HG02610 (cell line): ENCODE results near the gene BTG4.
A peak's percentile ranks its signal among the peaks of the same experiment; 100 is the strongest.

ENCODE experiments used
- ATAC-seq: cut with Tn5 transposase; IDR thresholded peaks from one replicate; pipeline ENCODE4 v1.9.1; 2021; ENCODE audit warnings: mild to moderate bottlenecking, moderate library complexity; ENCODE audit not compliant: unreplicated experiment

The BTG4 gene

GRCh38 chr11:111538407-111539114 is 26.4 kb upstream of the BTG4 start:
- no peak for ATAC-seq

DNA sequence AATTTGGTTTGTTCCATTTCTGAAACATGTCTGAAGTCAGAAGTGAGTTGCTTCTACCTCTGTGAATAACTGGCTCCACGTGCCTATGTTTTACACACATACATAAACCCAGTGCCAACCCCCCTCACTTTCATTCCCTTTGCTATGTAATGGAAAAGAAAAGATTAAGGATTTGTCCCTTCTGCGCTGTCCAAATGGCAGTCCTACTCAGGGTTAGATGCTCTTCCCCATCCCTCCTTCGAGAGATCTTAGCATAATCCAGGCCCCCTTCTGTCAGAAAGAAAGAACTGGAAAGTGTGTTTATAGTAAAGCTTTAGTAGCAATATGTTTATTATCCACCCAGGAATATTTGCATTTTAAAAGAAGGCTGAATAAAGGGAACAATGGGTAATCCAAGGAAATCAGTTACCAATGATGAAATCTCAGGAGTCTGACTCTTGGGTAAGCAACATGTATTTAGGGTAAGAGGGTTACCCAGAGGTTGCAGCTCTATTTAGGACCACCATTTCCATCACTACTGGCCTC is 25.2 kb upstream of the BTG4 start:
- ATAC-seq, result no peak

GRCh38 chr11:111535281-111535680 is 23.1 kb upstream of the BTG4 start:
- ATAC-seq, result no peak

DNA sequence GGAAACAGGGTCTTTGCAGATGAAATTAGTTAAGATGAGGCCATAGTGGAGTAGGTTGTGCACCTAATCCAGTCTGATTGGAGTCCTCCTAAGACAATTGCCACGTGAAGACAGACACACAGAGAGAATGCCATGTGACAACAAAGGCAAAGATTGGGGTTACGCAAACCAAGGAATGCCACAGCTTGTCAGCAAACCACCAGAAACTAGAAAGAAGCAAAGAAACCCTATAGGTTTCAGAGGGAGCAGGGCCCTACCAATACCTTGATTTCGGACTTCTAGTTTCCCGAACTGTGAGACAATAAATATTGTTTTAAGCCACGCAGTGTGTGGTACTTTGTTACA is 20.2 kb upstream of the BTG4 start:
- no peak for ATAC-seq

DNA sequence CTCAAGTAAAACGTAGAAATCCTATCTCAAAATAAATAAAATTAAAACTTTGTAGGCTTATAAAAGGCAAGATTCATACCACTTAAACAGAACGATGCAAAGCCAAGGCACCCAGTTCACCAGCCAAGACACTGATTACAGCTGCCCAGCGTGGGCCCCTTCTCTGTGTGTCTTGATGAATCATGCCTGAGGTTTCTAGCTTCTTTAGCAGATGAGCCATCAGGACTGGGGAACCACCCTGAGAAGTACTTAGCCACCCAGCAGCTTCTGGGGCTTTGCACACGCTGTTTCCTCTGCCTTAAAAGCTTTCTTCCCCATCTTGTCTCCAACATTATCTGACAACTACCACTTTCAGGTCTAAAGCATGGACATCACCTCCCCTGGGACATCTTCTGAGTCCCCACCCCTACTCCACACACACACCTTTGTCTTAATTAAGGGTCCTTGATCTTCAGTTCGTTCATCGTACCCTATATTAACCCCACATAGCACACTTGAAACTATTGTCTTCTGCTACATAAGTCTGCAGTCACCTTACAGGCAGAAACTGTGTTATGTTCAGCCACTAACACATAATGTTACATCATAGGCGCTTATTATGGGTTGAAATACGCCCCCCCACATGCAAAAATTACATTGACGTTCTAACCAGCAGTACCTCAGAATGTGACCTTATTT is 19.6 kb upstream of the BTG4 start:
- ATAC-seq, result peak; percentile 94

DNA sequence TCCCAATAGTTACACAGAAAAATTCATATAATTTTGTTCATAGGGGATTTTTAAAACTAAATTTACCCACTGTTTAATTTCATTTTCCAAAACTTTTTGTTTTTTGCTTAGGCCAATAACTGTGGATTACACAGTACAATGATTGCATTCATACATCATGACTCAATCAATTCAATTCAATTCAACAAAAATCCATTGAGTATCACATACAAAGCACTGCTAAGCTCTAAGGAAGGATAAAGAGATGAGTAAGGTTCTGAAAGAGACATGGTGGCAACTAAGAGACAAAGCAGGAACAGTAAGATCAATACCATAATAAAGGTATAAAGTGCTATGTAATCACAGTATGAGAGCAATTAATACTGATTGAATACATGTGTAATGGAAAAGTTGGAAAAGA is 18.9 kb upstream of the BTG4 start:
- no peak for ATAC-seq

- ATAC-seq, result no peak
Measured at GRCh38 chr11:111530091-111530490, 17.9 kb upstream of the BTG4 start.

DNA sequence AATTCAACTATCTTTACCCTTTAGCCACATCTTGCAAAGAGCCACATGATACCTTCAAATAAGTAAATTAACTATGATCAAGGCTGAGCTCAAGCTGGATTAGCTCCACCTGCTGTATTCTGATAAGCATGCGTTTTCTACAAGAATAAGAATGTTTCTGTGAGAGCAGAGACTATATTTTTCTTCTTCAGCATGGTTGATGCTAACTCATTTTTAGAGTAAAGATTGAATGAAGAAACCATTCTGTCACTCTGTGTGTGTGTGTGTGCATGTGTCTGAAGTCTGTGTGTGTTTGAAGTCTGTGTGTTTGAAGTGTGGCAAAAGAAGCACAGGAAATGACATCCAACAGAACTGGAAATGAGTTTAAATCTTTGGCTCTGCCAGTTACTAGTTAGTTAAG is 16.4 kb upstream of the BTG4 start:
- no peak for ATAC-seq

DNA sequence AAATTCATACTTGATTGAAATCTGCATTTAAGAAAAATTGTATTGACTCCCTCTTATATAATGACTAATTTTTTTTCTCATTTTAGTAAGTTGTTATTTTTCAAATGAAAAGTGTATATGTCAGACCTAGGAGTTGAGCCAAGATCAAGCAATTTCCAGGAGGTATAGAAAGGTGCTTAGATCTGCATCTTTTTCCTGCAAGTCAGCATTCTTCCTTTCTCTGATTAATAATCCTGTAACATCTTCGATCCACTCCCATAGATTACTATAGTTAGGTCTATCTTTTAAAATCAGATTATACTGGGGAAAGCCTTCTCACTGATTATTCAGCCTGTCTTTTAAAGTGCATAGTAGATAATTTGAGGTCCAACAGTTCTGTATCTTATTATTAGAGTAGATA is 15.1 kb upstream of the BTG4 start:
- no peak for ATAC-seq

DNA sequence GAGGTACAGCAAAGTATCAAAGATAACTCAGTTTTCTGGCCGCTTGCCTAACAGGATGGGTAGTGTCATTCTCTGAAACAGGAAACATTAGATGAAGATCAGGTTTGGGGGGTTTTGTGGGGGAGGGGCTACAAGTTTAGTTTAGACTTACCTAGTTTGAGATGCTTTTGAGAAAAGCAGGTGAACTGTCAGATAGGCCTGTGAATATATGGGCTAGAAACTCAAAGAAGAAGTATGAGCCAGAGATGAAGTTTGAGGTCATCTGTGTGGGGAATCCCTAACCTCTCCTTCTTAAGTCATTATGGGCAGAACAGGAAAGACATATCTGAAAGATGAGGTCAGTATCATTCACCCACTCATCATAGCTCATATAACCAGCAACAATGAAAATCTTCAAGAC is 14.3 kb upstream of the BTG4 start:
- peak; percentile 75 for ATAC-seq

DNA sequence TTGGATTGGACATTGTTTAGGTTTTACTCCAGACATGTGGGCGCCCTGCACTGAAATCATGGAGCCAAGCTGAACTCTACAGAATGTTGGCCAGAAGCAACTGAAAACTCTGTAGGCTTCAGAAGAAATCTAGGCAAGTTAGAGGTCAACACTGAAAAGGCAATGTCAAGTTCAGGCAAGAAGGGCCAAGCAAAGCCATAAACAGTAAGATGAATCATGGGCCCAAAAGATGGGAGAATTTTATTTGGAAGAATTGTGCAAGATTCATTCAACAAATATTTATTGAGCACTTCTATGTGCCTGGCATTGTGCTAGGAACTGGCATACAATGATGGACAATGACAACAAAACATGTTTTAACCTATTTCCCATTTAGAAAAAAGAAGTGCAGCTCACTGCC is 13.3 kb upstream of the BTG4 start:
- no peak for ATAC-seq

DNA sequence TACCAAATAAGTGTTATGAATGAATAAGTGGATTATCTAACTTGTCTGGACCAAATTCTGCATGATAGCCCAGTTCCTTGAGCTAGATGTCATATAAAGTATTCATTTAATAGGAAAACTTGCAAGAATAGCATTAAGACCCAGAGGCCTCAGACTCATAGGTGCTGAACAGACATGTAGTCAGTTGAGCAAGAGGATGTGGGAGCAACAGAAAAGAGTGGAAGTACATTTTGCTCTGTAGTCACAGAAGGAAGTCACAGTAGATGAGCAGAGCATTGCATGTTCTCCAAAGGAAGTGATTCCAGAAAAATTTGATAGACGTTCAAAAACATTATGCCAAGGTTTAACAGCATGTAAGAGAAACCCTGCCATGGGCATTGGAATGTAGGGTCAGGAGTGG is 11.9 kb upstream of the BTG4 start:
- no peak for ATAC-seq

DNA sequence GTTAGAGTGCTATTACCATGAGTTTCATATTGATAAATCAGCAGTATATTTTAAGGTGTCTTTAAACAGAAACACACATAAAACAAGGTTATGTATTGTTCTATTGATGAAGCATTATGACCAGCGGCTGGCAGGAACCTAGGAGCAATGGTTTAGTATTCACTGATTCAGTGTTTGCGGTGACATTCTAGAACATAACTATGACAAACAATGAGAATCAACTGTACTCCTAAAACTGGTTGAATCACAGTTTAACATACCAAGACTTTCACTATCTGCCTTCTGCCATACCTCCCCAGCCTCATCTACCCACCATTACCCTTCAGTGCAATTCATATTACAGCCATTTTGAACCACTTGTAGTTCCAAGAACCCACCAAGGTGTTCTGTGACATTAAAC is 11.2 kb upstream of the BTG4 start:
- no peak for ATAC-seq

DNA sequence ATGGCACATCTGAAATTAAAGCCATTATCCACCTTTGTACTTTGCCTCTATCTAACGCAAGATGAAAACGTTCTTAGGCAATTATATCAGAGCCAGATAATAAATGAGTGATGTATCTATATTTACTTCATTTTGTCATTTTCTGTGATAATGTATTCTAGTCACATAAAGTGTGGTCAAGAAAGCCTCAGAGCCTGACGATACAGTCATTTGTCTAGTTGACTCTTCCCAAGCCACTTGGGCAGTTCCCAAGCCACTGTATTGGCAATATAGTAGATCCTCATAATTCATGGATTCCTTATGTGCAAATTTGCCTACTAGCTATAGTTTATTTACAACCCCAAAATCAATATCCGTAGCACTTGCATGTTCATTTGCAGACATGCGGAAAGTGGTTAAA is 10.2 kb upstream of the BTG4 start:
- ATAC-seq, result no peak

DNA sequence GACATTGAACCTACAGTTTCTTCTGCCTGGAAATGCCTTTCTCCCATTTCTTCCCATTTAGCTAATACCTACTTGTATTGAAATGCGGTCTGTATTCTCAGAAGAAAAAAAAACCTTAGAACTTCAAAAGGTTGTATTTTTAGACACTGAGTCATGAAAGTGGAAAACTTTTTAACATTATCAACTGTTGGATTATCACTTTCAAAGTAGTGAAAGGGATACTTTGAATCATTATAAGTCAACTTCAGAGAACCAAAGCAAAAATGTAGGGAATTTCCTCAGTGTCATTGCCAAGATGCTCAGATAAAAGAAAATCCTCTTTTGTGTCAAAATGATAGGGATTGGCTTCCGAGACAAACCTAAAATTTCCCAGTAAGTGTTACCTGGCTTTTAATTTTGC is 8.9 kb upstream of the BTG4 start:
- no peak for ATAC-seq

DNA sequence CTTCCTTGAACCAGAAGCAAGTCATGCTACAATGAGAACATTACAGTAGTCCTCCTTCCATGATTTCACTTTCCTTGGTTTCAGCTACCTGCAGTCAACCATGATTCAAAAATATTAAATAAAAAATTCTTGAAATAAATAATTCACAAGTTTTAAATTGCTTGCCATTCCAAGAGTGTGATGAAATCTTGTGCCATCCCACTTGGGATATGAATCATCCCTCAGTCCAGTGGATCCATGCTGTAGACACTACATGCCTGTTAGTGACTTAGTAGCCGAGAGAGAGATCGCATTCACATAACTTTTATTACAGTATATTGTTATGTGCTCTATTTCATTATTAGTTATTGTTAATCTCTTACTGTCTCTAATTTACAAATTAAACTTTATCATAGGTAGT is 8.4 kb upstream of the BTG4 start:
- no peak for ATAC-seq

GRCh38 chr11:111518668-111519067 is 6.5 kb upstream of the BTG4 start:
- no peak for ATAC-seq

DNA sequence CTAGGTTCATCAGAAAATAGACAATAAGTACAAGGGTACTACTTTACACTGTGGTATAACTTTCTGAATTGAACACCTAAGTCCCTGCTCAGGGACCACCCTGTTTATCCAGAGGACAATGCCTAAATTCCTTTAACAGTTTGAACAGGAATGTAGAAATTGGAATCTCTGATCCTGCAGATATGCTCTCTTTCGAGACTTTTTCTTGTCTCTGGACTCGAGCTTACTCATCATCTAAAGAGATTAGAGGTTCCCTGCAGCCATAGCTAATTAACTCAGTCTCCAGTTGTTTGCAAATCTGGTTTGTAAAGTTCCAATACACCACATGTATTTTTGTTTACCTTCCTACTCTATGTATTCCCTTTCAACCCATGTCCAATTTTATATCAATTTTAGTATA is 3.4 kb upstream of the BTG4 start:
- ATAC-seq, result no peak

- no peak for ATAC-seq
Measured at GRCh38 chr11:111514216-111515031, 2.2 kb upstream of the BTG4 start, which contains the start of gene HOATZ. HOATZ (plus strand) TSS chr11:111514778; CDS start chr11:111514785, 7 bp downstream.

DNA sequence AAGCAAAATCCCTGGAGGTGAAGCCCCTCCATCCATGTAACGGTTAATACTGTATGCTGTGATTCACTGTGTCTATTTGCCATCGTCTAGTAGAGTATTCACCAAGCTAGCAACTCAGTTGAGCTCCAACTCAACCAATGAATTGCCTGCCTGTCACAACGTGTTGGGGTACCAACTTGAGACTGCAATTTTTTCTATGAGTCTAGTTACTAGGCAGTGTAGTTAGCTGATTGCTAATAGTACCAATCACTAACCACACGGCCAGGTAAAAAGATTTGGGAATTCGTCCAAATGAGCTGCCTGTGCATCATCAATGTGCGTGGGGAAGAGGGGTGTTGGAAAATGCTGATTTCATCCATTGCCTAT is 1.0 kb upstream of the BTG4 start:
- ATAC-seq, result no peak

GRCh38 chr11:111510311-111510710 is 1.9 kb downstream of the BTG4 start:
- no peak for ATAC-seq

GRCh38 chr11:111502611-111503010 is 9.6 kb downstream of the BTG4 start:
- ATAC-seq, result no peak
